LNCaP clone FGC (cell line): ENCODE measurements around the gene OR6M1.

Source experiments
- DNase-seq: peaks from one replicate; pipeline ENCODE4 v3.0.0-alpha.2; 2011; ENCODE audit warnings: low read depth
- H3K4me3 ChIP-seq: 2 replicates; pipeline ENCODE4 v1.5.1; 2011; ENCODE audit warnings: mild to moderate bottlenecking, low read depth, low read length, control low read depth
- TF ChIP-seq, protein P1 (sequence below): IDR thresholded peaks from 2 replicates; pipeline ENCODE4 v1.5.1; 2012; ENCODE audit warnings: mild to moderate bottlenecking; ENCODE audit not compliant: control insufficient read depth, insufficient read depth; ENCODE audit errors: extremely low read depth

The OR6M1 gene

DNA sequence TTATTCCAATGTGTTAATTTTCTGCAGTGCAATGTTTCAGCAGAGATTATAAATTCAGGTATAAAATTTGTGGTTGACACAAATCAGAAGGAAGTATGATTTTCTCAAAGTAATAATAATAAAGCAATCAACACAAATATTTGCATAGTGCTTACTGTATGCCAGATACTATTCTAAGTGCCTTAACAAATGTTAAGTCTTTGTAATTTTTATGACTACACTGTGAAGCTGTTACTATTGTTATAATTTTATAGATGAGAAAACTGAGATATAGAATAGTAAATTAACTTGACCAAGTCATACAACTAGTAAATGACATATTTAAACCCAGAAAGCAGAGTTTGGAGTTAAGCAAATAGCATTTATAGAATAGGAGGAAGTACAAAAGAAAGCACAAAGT, 35.4 kb downstream of the OR6M1 start:
- DNase-seq = no peak
- TF ChIP-seq, protein P1, sequence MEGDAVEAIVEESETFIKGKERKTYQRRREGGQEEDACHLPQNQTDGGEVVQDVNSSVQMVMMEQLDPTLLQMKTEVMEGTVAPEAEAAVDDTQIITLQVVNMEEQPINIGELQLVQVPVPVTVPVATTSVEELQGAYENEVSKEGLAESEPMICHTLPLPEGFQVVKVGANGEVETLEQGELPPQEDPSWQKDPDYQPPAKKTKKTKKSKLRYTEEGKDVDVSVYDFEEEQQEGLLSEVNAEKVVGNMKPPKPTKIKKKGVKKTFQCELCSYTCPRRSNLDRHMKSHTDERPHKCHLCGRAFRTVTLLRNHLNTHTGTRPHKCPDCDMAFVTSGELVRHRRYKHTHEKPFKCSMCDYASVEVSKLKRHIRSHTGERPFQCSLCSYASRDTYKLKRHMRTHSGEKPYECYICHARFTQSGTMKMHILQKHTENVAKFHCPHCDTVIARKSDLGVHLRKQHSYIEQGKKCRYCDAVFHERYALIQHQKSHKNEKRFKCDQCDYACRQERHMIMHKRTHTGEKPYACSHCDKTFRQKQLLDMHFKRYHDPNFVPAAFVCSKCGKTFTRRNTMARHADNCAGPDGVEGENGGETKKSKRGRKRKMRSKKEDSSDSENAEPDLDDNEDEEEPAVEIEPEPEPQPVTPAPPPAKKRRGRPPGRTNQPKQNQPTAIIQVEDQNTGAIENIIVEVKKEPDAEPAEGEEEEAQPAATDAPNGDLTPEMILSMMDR = no peak
- H3K4me3 ChIP-seq = no peak overlapping the region

DNA sequence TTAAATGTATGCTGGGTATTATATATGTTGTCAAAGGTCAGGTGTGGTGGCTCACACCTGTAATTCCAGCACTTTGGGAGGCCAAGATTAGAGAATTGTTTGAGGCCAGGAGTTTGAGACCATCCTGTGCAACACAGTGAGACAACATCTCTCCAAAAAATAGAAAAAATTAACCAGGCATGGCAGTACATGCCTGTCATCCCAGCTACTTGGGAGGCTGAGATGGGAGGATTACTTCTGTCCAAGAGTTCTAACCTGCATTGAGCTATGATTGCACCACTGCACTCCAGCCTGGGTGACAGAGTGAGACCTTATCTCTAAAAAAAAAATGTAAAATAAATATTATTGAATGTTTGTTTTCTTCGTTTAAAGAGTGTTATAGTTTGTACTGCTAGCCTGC, 40.5 kb downstream of the OR6M1 start:
- DNase-seq = no peak
- TF ChIP-seq, protein P1 = no peak

DNA sequence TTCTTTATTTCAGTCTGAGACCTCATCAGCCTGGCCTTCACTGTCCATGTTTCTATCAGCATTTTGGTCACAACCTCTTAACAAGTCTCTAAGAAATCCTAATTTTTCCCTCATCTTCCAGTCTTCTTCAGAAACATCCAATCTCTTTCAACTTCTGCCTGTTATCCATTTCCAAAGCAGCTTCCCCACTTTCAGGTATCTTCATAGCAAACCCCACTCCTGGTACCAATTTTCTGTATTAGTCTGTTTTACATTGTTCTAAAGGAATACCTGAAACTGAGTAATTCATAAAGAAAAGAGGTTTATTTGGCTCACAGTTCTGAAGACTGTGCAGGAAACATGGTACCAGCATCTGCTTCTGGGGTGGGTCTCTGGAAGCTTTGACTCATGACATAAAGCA, 43.7 kb downstream of the OR6M1 start:
- no peak overlapping the region for H3K4me3 ChIP-seq
- no peak for DNase-seq
- TF ChIP-seq, protein P1 = no peak

More for the DNA sequence above, 40.5 kb downstream of the OR6M1 start:
- H3K4me3 ChIP-seq = no peak overlapping the region

DNA sequence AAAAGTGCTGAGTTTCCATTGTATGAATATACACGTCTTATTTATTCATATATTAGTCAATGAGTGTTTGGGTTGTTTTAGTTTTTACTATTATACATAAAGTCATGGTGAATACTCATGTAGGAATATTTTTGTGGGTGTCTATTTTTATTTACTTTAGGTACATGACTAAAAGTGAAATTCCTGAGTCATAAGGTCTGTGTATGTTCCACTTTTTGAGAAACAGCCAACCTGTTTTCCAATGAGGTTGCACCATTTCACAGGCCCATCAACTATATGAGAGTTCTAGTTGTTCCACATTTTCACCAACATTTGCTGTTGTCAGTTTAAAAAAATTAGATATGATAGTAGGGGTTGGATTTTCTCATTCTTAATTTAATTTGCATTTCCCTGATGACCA, 45.3 kb downstream of the OR6M1 start:
- DNase-seq = no peak
- TF ChIP-seq, protein P1 = no peak
- H3K4me3 ChIP-seq = no peak overlapping the region

DNA sequence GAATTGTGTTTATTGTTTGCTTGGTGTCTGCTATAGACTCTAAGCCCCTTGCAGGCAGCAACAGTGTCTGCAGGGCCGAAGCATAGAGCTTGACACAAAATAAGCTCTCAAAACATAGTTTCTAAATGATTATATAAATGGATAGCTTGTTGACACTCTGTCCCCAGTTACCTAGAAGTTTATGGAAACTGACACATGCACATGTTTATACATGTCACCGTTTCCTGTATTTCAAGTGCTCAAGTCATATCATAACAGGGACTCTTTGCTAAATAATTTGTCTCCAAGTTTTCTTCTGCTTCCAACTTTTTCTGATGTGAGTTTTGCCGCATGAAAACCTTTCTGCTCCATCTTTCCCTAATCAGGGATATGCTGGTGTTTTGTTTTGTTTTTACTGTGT, 48.2 kb downstream of the OR6M1 start:
- H3K4me3 ChIP-seq = no peak overlapping the region
- TF ChIP-seq, protein P1 = no peak
- DNase-seq = no peak

DNA sequence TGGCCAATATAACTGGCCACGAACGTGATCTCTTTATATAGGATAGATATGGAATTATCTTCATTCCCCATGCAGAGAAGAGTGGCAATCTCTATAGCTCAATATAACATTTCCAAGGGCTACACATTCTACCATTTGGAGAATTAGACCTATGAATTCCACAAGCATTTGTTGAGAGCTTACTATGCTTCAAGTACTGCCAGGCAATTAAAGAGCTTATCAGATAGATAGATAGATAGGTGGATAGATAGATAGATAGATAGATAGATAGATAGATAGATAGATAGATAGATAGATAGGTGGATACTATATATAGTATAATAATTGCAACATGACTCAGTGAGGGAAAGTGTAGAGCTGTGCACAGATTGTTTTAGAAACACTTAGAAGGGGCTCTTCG, 50.3 kb downstream of the OR6M1 start:
- DNase-seq = no peak
- TF ChIP-seq, protein P1 = no peak
- H3K4me3 ChIP-seq = no peak overlapping the region
